CD4-positive, alpha-beta T cell treated with Interleukin-17A for 1 hour (primary cell): ENCODE data around the gene PPRC1.

Source experiments
- DNase-seq: peaks from one replicate; pipeline ENCODE4 v3.0.0-alpha.2; 2020

The PPRC1 gene

GRCh38 chr10:102132563-102133372, at the start of gene PPRC1:
PPRC1 (plus strand) TSS chr10:102133040; CDS start chr10:102133069, 29 bp downstream.
- peak; percentile 98 for DNase-seq

GRCh38 chr10:102083541-102083940, 49.3 kb upstream of the PPRC1 start:
- no peak for DNase-seq

- no peak for DNase-seq
Observed at GRCh38 chr10:102085336-102085735, 47.5 kb upstream of the PPRC1 start.

- no peak for DNase-seq
Observed at GRCh38 chr10:102086196-102086595, 46.6 kb upstream of the PPRC1 start.

GRCh38 chr10:102090772-102091171, 42.1 kb upstream of the PPRC1 start:
- no peak for DNase-seq

- DNase-seq, result no peak
Observed at GRCh38 chr10:102096449-102096848, 36.4 kb upstream of the PPRC1 start.

- no peak for DNase-seq
Observed at GRCh38 chr10:102101152-102101551, 31.7 kb upstream of the PPRC1 start.

GRCh38 chr10:102102421-102102820, 30.4 kb upstream of the PPRC1 start:
- no peak for DNase-seq

GRCh38 chr10:102106998-102107397, 25.8 kb upstream of the PPRC1 start:
- no peak for DNase-seq

- DNase-seq, result no peak
Observed at GRCh38 chr10:102109166-102110116, 23.4 kb upstream of the PPRC1 start.

- DNase-seq, result no peak
Observed at GRCh38 chr10:102111276-102111675, 21.6 kb upstream of the PPRC1 start.

- DNase-seq, result no peak
Observed at GRCh38 chr10:102112210-102112817, 20.5 kb upstream of the PPRC1 start.

- no peak for DNase-seq
Observed at GRCh38 chr10:102113261-102113955, 19.4 kb upstream of the PPRC1 start.

- DNase-seq, result no peak
Observed at GRCh38 chr10:102113956-102114857, 18.6 kb upstream of the PPRC1 start.

- DNase-seq, result peak; percentile 80
Observed at GRCh38 chr10:102114861-102115618, 17.8 kb upstream of the PPRC1 start.

GRCh38 chr10:102115775-102116174, 17.1 kb upstream of the PPRC1 start:
- DNase-seq, result peak; percentile 32

GRCh38 chr10:102116656-102117055, 16.2 kb upstream of the PPRC1 start:
- no peak for DNase-seq

GRCh38 chr10:102117391-102118159, 15.3 kb upstream of the PPRC1 start:
- DNase-seq, result peak; percentile 68

GRCh38 chr10:102118867-102119266, 14.0 kb upstream of the PPRC1 start:
- no peak for DNase-seq
